Sciatic nerve (tissue), 2 donors: ENCODE measurements around the gene OPHN1. TPM values are rescaled to one million over a fixed set of nuclear protein-coding genes. Genes with fewer than 3 reads are reported as not detected.
"Not testable (repeated sequence)": the region's sequence is repeated elsewhere in the genome, so short reads cannot be mapped to it uniquely, and the experiment has no call there.

Experiments used
- ATAC-seq: fragments of 200-7000 bp; cut with Tn5 transposase; one replicate; pipeline ENCODE4 v1.9.1; 2020; ENCODE audit warnings: mild to moderate bottlenecking, moderate library complexity
- DNase-seq: peaks from one replicate; pipeline ENCODE4 v3.0.0-alpha.2; 2020; ENCODE audit warnings: low spot score
- intact Hi-C: fragments of 100-400 bp; cut with DNase I; formaldehyde crosslinking; loops from one replicate; pipeline ENCODE4 v1.14.2; 2022
- total RNA-seq: library from RNA; stranded (reverse); fragmentation: NEBNext Ultra II Directional; extraction: Animal tissue kit (Norgen Biotek cat#: 25700); gene quantifications from one replicate; pipeline ENCODE4 v1.2.1, GENCODE V29; 2021
- donor health status: DM: no; HTN: no; CAD: no.
- donor health status: DM: no; HTN: no; CAD: no.

Gene OPHN1
- total RNA-seq, 1 donor from 2014 or later: 19.6 TPM

GRCh38 chrX:68375803-68376202 is 57.5 kb downstream of the OPHN1 start:
- DNase-seq (no peak), ATAC-seq (no peak)
- intact Hi-C loops: no loop called here

- intact Hi-C loops: no loop called here
- ATAC-seq (no peak), DNase-seq (no peak)
These were observed 60.6 kb downstream of the OPHN1 start for GRCh38 chrX:68372665-68373064.

- intact Hi-C loops: no loop called here
- DNase-seq: no peak
- no peak for ATAC-seq
These were observed 63.7 kb downstream of the OPHN1 start for GRCh38 chrX:68369559-68369958.

GRCh38 chrX:68365341-68365740 is 68.0 kb downstream of the OPHN1 start:
- ATAC-seq (peak; percentile 59), DNase-seq (no peak)
- intact Hi-C loops: no loop called here

- intact Hi-C loops: no loop called here
- no peak for DNase-seq
- no peak for ATAC-seq
These were observed 69.3 kb downstream of the OPHN1 start for GRCh38 chrX:68363984-68364383.

GRCh38 chrX:68358679-68359078 is 74.6 kb downstream of the OPHN1 start:
- intact Hi-C loops: no loop called here
- ATAC-seq: no peak

GRCh38 chrX:68355629-68355920 is 77.7 kb downstream of the OPHN1 start:
- intact Hi-C loops: no loop called here
- ATAC-seq (no peak), DNase-seq (no peak)

More at GRCh38 chrX:68358679-68359078, 74.6 kb downstream of the OPHN1 start:
- DNase-seq: no peak

- intact Hi-C loops: no loop called here
- no peak for ATAC-seq
- no peak for DNase-seq
These were observed 78.2 kb downstream of the OPHN1 start for GRCh38 chrX:68354879-68355628.

- DNase-seq (no peak), ATAC-seq (no peak)
- intact Hi-C loops: no loop called here
These were observed 88.3 kb downstream of the OPHN1 start for GRCh38 chrX:68345025-68345424.

GRCh38 chrX:68343551-68343950 is 89.7 kb downstream of the OPHN1 start:
- no peak for DNase-seq
- intact Hi-C loops: no loop called here
- ATAC-seq: no peak

GRCh38 chrX:68332201-68332731 is 101.0 kb downstream of the OPHN1 start:
- ATAC-seq (peak; percentile 78), DNase-seq (no peak)
- intact Hi-C loops: no loop called here

- DNase-seq, intact Hi-C loops, ATAC-seq: not testable (repeated sequence)
These were observed 106.5 kb downstream of the OPHN1 start for GRCh38 chrX:68326841-68327240.

GRCh38 chrX:68307769-68308168 is 125.5 kb downstream of the OPHN1 start:
- intact Hi-C loops: no loop called here
- peak; percentile 89 for ATAC-seq
- DNase-seq: no peak

GRCh38 chrX:68304602-68305001 is 128.7 kb downstream of the OPHN1 start:
- DNase-seq: no peak
- no peak for ATAC-seq
- intact Hi-C loops: no loop called here

GRCh38 chrX:68299898-68300297 is 133.4 kb downstream of the OPHN1 start:
- DNase-seq: no peak
- ATAC-seq: no peak
- intact Hi-C loops: no loop called here

- ATAC-seq (no peak), DNase-seq (no peak)
- intact Hi-C loops: no loop called here
These were observed 140.8 kb downstream of the OPHN1 start for GRCh38 chrX:68292471-68292870.

- DNase-seq: no peak
- ATAC-seq: no peak
- intact Hi-C loops: no loop called here
These were observed 145.2 kb downstream of the OPHN1 start for GRCh38 chrX:68288127-68288526.

- intact Hi-C loops: no loop called here
- no peak for ATAC-seq
- no peak for DNase-seq
These were observed 145.9 kb downstream of the OPHN1 start for GRCh38 chrX:68287419-68287818.

- no peak for DNase-seq
- no peak for ATAC-seq
- intact Hi-C loops: no loop called here
These were observed 146.3 kb downstream of the OPHN1 start for GRCh38 chrX:68286980-68287379.

GRCh38 chrX:68286076-68286475 is 147.2 kb downstream of the OPHN1 start:
- intact Hi-C loops: no loop called here
- DNase-seq (no peak), ATAC-seq (no peak)

GRCh38 chrX:68284281-68284904 is 148.9 kb downstream of the OPHN1 start:
- DNase-seq: no peak
- no peak for ATAC-seq
- intact Hi-C loops: no loop called here
